Measurements from ENCODE around the gene ARMC9. TPM values are rescaled to one million over a fixed set of nuclear protein-coding genes. Genes with fewer than 3 reads are reported as not detected.

The ARMC9 gene
- total and polyA plus RNA-seq, 2 donors (not counting 3 experiments of a cell fraction or from before 2014, with no cell fraction given) = 16.4 to 24.2 TPM

- TF ChIP-seq FOS (IDR thresholded peaks at IDR 0.05; ENCODE audit: borderline replicate concordance, insufficient read depth, low read length) (no peak), CTCF (IDR thresholded peaks at IDR 0.05; ENCODE audit: extremely low read depth in 1 of 2, insufficient read depth in 1 of 2, low read depth in 1 of 2, low read length in 2 of 2) (no peak), JUN (IDR thresholded peaks at IDR 0.05; ENCODE audit: borderline replicate concordance, insufficient read depth, insufficient read length, low read depth) (no peak), MYC (IDR thresholded peaks at IDR 0.05; ENCODE audit: low read depth, low read length) (no peak), POLR2A (IDR thresholded peaks at IDR 0.05; ENCODE audit: low read depth, low read length) (no peak), MAX (IDR thresholded peaks at IDR 0.05; ENCODE audit: insufficient read depth, insufficient read length) (no peak), POLR2AphosphoS5 (IDR thresholded peaks at IDR 0.05; ENCODE audit: insufficient read depth, low read depth, low read length) (no peak), EZH2 (IDR thresholded peaks at IDR 0.05; ENCODE audit: borderline replicate concordance, low read depth, low read length, severe bottlenecking) (no peak), GATA2 (IDR thresholded peaks at IDR 0.05; ENCODE audit: insufficient read depth, insufficient read length, low read depth, low read length) (no peak)
- H3K27me3 ChIP-seq (ENCODE audit: control insufficient read depth in 2 of 2, insufficient read depth in 2 of 2, low read length in 2 of 2) = peaks cover 0 to 4% of the 10 kb centered on the region in 2 experiments
- no peaks in the 10 kb centered on the region for H3K79me2 ChIP-seq (ENCODE audit: control insufficient read depth, insufficient read depth, low read length)
- no peaks in the 10 kb centered on the region for H4K20me1 ChIP-seq (replicated peaks; ENCODE audit: control insufficient read depth, extremely low read depth, insufficient read depth, low read length)
- H3K9me3 ChIP-seq (replicated peaks; ENCODE audit: control insufficient read depth, insufficient read depth, low read length) = no peaks in the 10 kb centered on the region
- H3K27ac ChIP-seq (ENCODE audit: insufficient read depth, low read depth, low read length) = no peak overlapping the region
- no peaks in the 10 kb centered on the region for H3K9me1 ChIP-seq (replicated peaks; ENCODE audit: control insufficient read depth, extremely low read depth, insufficient read depth, low read length)
- H3K9ac ChIP-seq (replicated peaks; ENCODE audit: extremely low read depth, insufficient read depth, low read length) = no peak overlapping the region
- intact Hi-C loops (cut with micrococcal nuclease) = no loop called here
- DNase-seq (ENCODE audit: low read depth, low spot score) = no peak
- dilution Hi-C loops (cut with MboI; ENCODE audit: extremely low pct_ligation_motif_present, low sequenced_read_pairs) = no loop called here
- H2AFZ ChIP-seq (ENCODE audit: low read depth, low read length) = no peak overlapping the region
- H3K4me1 ChIP-seq (ENCODE audit: control insufficient read depth, extremely low read depth, insufficient read depth, low read length) = no peaks in the 10 kb centered on the region
- BruUV-seq (replicated peaks) = no TSS peak
- no peak for FAIRE-seq
- ChIA-PET CTCF (interaction anchor here (1.1 kb wide), 1 partner anchor 73 kb away, joined by 3 read pairs; no protein-coding TSS in a partner anchor), POLR2A (no interaction called here)
- no peaks in the 10 kb centered on the region for H3K36me3 ChIP-seq (ENCODE audit: control insufficient read depth in 2 of 2, extremely low read depth in 1 of 2, insufficient read depth in 2 of 2, low read length in 2 of 2)
- H3K4me2 ChIP-seq (ENCODE audit: insufficient read depth, low read length) = no peak overlapping the region
- H3K4me3 ChIP-seq (replicated peaks in 1 of 3; ENCODE audit: insufficient read depth in 1 of 3, low read depth in 1 of 3, low read length in 3 of 3) = no peak overlapping the region
These were observed 179.7 kb downstream of the ARMC9 start for GRCh38 chr2:231378026-231378722.

Data from endothelial cell of umbilical vein (primary cell).